Spinal cord (tissue), 10 donors: ENCODE measurements around the gene FUT4. TPM values are rescaled to one million over a fixed set of nuclear protein-coding genes. Genes with fewer than 3 reads are reported as not detected.
"Not testable (repeated sequence)": the region's sequence is repeated elsewhere in the genome, so short reads cannot be mapped to it uniquely, and the experiment has no call there.

Experiments
- DNase-seq, 6 donors: peaks; one replicate each; pipeline versions ENCODE4 v3.0.0 to v3.0.0-alpha.2; 2013 to 2015; ENCODE audit warnings: low spot score in 6 of 6, low read depth in 4 of 6
- H3K27ac ChIP-seq: one replicate; pipeline ENCODE4 v1.5.1; 2013; ENCODE audit warnings: low read depth, low read length, control low read depth
- H3K27me3 ChIP-seq: one replicate; pipeline ENCODE4 v1.6.1; 2013; ENCODE audit warnings: low read length; ENCODE audit not compliant: control insufficient read depth, insufficient read depth
- H3K36me3 ChIP-seq: one replicate; pipeline ENCODE4 v1.6.1; 2013; ENCODE audit warnings: low read length; ENCODE audit not compliant: control insufficient read depth, insufficient read depth
- H3K4me1 ChIP-seq: one replicate; pipeline ENCODE4 v1.6.1; 2013; ENCODE audit warnings: low read length; ENCODE audit not compliant: control insufficient read depth, insufficient read depth
- H3K4me3 ChIP-seq: one replicate; pipeline ENCODE4 v1.5.1; 2013; ENCODE audit warnings: low read depth, low read length, control low read depth
- H3K9me3 ChIP-seq: one replicate; pipeline ENCODE4 v1.6.1; 2013; ENCODE audit warnings: low read length; ENCODE audit not compliant: control insufficient read depth, insufficient read depth
- WGBS: methylation state at CpG from one replicate; pipeline ENCODE4 v1.1.5; 2013; ENCODE audit warnings: missing lambda C conversion rate; ENCODE audit not compliant: insufficient coverage; 5-methylcytosine and 5-hydroxymethylcytosine counted together
- polyA plus RNA-seq, 2 donors: library from polyadenylated mRNA; unstranded; fragments of 120-200 nt; gene quantifications; one replicate each; pipeline ENCODE4 v1.2.1, GENCODE V29; 2013; ENCODE audit not compliant: insufficient read length in 2 of 2
- total RNA-seq, 2 donors: library from RNA; depleted of rRNA in 1 of 2; stranded (reverse); fragments of 120-200 nt in 1 of 2; fragments of >200 nt in 1 of 2; gene quantifications; one replicate each; pipeline versions ENCODE4 v1.2.3 to v1.2.4, GENCODE V29; 2013 to 2014
- donor health status: healthy.

Gene FUT4
- total and polyA plus RNA-seq, 4 donors, result 3.3 to 8.0 (median 4.7) TPM

DNA sequence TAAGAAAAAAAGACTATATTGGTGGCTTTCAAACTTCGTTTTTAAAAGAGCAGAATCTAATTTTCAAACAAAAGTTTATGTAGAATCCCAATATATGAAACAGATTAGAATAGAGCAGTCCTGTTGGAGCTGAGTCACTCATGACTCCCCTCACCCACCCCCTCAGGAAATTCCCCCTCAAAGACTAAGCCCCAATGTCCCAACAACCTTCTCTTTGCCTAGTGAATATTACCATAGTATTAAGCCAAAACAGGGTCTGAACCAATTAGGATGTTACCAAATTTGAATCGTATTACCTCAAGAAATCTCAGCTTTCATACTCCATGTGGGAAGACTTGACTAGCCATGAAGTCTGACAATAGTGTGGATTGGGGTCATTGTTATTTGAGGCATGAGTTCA lies 15.6 kb downstream of the FUT4 start:
- Histone ChIP-seq H3K36me3 (no peaks in the 10 kb centered on the region), H3K4me3 (no peak overlapping the region), H3K27ac (no peak overlapping the region), H3K9me3 (no peaks in the 10 kb centered on the region), H3K27me3 (no peaks in the 10 kb centered on the region), H3K4me1 (no peaks in the 10 kb centered on the region)
- WGBS, result no CpG with 5 or more reads among the region's 2 CpGs
- no peak for DNase-seq

DNA sequence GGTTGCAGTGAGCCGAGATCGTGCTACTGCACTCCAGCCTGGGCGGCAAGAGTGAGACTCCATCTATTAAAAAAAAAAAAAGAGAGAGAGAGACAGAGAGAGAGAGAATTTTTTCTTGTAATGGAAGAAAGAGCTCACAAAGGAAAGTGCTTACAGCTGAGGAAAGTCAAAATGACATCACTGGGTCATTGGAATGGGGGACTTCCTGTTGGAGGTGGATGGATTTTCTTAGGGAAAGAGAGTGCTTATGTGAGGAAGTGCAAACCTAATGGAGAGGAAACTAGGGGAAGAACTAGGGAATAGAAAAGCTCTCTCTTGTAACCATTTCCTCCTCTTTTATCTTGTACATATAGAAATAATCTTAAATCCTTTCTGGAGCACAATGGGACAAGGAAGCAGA lies 17.1 kb downstream of the FUT4 start:
- 100% methylated on average over 1 of the region's 3 CpGs for WGBS
- Histone ChIP-seq H3K4me1 (no peaks in the 10 kb centered on the region), H3K4me3 (no peak overlapping the region), H3K27me3 (no peaks in the 10 kb centered on the region), H3K36me3 (no peaks in the 10 kb centered on the region), H3K27ac (no peak overlapping the region), H3K9me3 (no peaks in the 10 kb centered on the region)
- no peak for DNase-seq

DNA sequence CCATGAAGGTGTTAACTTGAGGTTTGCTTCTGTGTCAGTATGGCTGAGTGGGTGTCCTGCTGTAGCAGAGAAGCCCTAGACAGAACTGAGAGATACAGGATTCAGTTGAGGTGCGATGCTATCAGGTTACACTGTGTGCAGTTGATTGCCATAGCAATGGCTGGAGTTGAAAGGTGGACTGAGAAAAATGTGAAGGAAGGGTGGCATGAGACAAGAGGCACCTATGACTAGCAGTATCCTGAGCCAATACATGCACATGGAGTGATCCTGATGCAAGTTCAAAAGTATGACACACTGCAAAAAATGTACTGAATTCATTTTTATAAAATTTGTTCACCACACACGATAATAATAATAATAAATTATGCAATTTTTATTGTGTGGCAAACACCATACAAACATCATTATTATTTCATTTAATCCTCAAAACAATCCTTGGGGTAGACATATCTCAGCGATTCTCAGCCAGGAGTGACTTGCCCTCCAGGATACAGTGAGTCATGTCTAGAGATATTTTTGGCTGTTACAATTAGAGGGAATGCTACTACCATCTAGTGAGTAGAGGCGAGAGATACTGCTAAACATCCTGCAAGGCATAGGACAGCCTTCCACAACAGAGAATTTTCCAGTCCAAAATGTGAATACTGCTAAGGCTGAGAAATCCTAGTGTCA lies 19.6 kb downstream of the FUT4 start:
- no peaks in the 10 kb centered on the region for H3K36me3 ChIP-seq
- 92% methylated on average over 1 of the region's 4 CpGs for WGBS
- no peak overlapping the region for H3K4me3 ChIP-seq
- no peaks in the 10 kb centered on the region for H3K4me1 ChIP-seq
- no peak overlapping the region for H3K27ac ChIP-seq
- DNase-seq, result no peak
- no peaks in the 10 kb centered on the region for H3K9me3 ChIP-seq
- no peaks in the 10 kb centered on the region for H3K27me3 ChIP-seq

DNA sequence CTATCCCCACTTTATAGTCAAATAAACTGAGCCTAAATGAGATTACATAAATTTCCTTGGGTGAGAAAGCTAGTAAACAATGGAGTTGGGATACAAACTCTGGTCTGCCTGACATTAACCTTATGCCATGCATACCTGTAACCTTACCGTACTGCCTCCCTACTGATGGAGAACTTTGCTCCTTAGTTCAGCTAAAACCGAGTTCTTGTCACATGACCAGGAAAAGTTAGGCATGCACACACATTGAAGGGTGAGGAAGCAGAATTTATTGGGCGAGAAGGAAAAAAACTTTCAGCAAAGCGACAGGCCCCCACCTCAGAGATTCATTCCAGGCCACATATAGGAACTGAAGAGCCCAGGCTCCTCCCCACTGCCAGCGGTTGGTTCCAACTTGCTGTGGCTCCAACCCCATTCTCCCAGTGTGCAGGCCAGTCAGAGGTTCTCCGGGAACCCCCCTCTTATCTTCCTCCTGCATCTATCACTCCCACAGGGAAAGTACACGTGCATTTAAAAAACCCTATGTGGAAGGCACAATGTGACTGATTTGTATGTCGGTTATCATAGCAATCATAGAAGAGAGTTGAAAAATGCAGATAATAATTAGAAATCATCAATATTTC lies 20.2 kb downstream of the FUT4 start:
- H3K36me3 ChIP-seq, result no peaks in the 10 kb centered on the region
- DNase-seq, result no peak
- no peaks in the 10 kb centered on the region for H3K9me3 ChIP-seq
- H3K27ac ChIP-seq, result no peak overlapping the region
- H3K27me3 ChIP-seq, result no peaks in the 10 kb centered on the region
- no peaks in the 10 kb centered on the region for H3K4me1 ChIP-seq
- 88% methylated on average over 3 of the region's 8 CpGs for WGBS
- no peak overlapping the region for H3K4me3 ChIP-seq

DNA sequence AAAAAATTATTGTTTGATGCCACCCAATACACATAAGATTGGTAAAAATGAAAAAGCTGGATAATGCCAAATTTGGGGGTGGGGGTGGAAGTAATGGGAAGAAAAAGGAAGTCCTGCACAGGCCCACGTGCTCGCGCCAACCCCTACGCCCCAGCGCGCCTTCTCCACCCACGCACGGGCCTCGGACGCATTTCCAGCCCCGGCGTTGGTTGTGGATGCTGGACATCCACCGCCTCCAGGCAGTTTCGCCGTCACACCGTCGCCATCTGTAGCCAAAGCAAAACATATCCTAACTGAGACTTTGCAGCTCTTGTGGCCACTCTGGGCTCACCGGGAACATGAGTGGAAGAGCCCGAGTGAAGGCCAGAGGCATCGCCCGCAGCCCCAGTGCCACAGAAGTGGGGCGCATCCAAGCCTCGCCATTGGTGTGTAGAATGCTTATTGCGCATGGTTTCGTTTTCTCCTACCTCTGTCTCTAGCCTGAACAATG lies 23.5 kb downstream of the FUT4 start, which contains the start of gene PIWIL4:
PIWIL4 (plus strand) TSS at position 188 of the 490 bp plus-strand sequence; CDS start at position 339, 151 bp downstream.
- no peaks in the 10 kb centered on the region for H3K9me3 ChIP-seq
- H3K36me3 ChIP-seq, result no peaks in the 10 kb centered on the region
- no peaks in the 10 kb centered on the region for H3K27me3 ChIP-seq
- WGBS, result 94% methylated on average over 23 of the region's 25 CpGs
- H3K27ac ChIP-seq, result no peak within 1 kb of the TSS
- DNase-seq, result no peak
- no peaks in the 10 kb centered on the region for H3K4me1 ChIP-seq
- no peak within 1 kb of the TSS for H3K4me3 ChIP-seq

DNA sequence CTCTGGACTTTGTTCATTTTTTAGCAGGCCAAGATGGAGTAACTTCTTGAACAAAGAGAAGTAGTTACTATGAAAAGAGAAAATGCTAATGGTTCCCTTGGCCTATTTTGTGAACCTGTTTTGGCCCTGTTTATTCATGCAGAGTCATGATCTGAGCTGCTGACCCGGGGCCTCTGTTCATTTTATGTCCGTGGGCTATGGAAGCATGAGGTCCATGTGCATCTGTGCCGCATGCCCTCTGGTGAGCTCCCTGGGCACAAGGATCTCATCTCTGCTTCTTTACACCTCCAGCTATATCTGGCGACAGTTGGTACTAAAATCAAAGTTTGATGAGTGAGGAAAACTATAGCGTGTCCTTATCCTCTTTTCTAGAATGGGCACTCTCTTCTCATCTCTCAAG lies 24.5 kb downstream of the FUT4 start:
- WGBS, result 84% methylated on average over 2 of the region's 5 CpGs
- Histone ChIP-seq H3K27ac (no peak overlapping the region), H3K4me3 (no peak overlapping the region), H3K9me3 (no peaks in the 10 kb centered on the region), H3K4me1 (no peaks in the 10 kb centered on the region), H3K27me3 (no peaks in the 10 kb centered on the region), H3K36me3 (no peaks in the 10 kb centered on the region)
- no peak for DNase-seq

DNA sequence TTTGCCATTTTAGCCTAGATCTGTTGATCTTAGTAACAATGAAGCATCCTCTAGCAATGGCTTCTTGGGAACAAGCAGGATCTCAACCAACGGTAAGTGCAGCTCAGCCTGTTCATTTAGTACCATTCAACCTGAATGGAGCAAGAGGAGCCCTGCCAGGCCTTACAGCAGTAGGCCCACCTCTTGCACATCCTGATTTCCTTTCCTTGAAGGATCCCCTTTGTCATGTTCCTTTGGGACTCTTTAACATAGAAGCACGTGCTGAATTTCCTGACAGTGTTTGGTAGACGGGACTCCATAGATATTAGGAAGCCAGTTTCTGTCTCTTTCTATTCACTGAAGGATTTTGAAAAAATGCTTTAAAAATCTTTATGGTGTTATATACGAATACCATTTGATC lies 25.0 kb downstream of the FUT4 start:
- no peaks in the 10 kb centered on the region for H3K4me1 ChIP-seq
- no peaks in the 10 kb centered on the region for H3K36me3 ChIP-seq
- 100% methylated on average over 1 of the region's 4 CpGs for WGBS
- DNase-seq, result no peak
- no peaks in the 10 kb centered on the region for H3K27me3 ChIP-seq
- H3K4me3 ChIP-seq, result no peak overlapping the region
- no peaks in the 10 kb centered on the region for H3K9me3 ChIP-seq
- H3K27ac ChIP-seq, result no peak overlapping the region

DNA sequence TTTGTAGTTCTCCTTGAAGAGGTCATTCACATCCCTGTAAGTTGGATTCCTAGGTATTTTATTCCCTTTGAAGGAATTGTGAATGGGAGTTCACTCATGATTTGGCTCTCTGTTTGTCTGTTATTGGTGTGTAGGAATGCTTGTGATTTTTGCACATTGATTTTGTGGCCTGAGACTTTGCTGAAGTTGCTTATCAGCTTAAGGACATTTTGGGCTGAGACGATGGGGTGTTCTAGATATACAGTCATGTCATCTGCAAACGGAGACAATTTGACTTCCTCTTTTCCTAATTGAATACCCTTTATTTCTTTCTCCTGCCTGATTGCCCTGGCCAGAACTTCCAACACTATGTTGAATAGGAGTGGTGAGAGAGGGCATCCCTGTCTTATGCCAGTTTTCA lies 29.3 kb downstream of the FUT4 start:
- not testable (repeated sequence) for H3K27ac ChIP-seq, H3K9me3 ChIP-seq, H3K4me1 ChIP-seq, H3K27me3 ChIP-seq, DNase-seq, H3K4me3 ChIP-seq, H3K36me3 ChIP-seq
- no CpG with 5 or more reads among the region's 2 CpGs for WGBS

DNA sequence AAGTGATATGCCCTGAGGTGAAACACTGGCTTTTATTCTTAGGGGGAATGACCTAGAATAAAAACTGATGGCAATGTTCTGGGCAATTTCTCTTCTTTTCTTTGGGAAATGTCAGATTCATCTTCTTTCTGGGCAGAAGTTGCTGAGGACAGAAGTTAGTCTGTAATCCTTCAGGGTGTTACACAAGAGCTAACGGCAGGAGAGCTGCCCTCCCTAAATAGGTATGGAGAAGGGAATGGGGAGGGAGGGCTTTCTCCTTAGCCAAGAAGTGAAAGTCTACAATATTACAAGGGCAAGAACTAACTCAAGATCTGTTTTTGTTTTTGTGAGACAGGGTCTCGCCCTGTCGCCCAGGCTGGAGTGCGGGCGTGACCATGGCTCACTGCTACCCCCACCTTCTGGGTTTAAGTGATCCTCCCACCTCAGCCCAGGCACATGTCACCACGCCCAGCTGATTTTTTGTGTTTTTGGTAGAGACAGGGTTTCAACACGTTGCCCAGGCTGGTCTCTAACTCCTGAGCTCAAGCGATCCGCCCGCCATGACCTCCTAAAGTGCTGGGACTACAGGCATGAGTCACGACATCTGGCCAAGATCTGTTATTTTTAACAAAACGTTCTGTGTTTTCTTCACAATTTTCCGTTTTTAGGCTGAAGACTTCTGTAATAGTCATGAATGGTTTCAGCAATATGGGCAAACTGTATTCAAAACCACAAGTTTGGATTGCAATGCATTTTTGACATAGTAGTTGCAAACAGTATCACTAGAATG lies 30.7 kb downstream of the FUT4 start:
- Histone ChIP-seq H3K27ac (no peak overlapping the region), H3K36me3 (no peaks in the 10 kb centered on the region), H3K27me3 (no peaks in the 10 kb centered on the region), H3K4me3 (no peak overlapping the region), H3K4me1 (no peaks in the 10 kb centered on the region), H3K9me3 (no peaks in the 10 kb centered on the region)
- no peak for DNase-seq
- WGBS, result 92% methylated on average over 9 of the region's 13 CpGs
